ENCODE measurements around the gene FGF8. TPM values are rescaled to one million over a fixed set of nuclear protein-coding genes. Genes with fewer than 3 reads are reported as not detected.
A peak's percentile ranks its signal among the peaks of the same experiment; 100 is the strongest.

The FGF8 gene
- total and polyA plus RNA-seq, 9 of the 15 experiments (the other 6 are each of a cell fraction or from before 2014, with no cell fraction given) = 0.13 to 0.82 (median 0.37) TPM; not detected in 5

- no peak for TF ChIP-seq ZNF518B (CRISPR knock-in tag; IDR thresholded peaks at IDR 0.05)
- 0 out of 2 replicates have a peak, but pooled peaks have one; percentile 46 for TF ChIP-seq MYNN (IDR thresholded peaks at IDR 0.05)
- no peak for TF ChIP-seq MYNN (CRISPR knock-in tag; IDR thresholded peaks at IDR 0.05)
- TF ChIP-seq KAT2B (IDR thresholded peaks at IDR 0.05; ENCODE audit: low read depth, low read length) = no peak
- no peak for TF ChIP-seq MAZ (CRISPR knock-in tag; conservative IDR thresholded peaks at IDR 0.05 in 1 of 2, IDR thresholded peaks at IDR 0.05 in 1 of 2)
- TF ChIP-seq MCM7 (IDR thresholded peaks at IDR 0.05) = no peak
- TF ChIP-seq ZNF354B (CRISPR knock-in tag; IDR thresholded peaks at IDR 0.05) = no peak
- TF ChIP-seq ZNF695 (CRISPR knock-in tag; IDR thresholded peaks at IDR 0.05) = no peak
- TF ChIP-seq FOXM1 (IDR thresholded peaks at IDR 0.05; ENCODE audit: low read depth) = peak; percentile 73
- no peak for TF ChIP-seq FOXM1 (CRISPR knock-in tag; IDR thresholded peaks at IDR 0.05; ENCODE audit: low read depth)
- no peak for TF ChIP-seq NCOA2 (IDR thresholded peaks at IDR 0.05; ENCODE audit: partially characterized antibody in 2 of 2)
- TF ChIP-seq HDAC2 (IDR thresholded peaks at IDR 0.05) = no peak
- 0 out of 4 replicates have a peak, but pooled peaks of 1 of the 2 experiments have one; percentile 32 for TF ChIP-seq ARNT (IDR thresholded peaks at IDR 0.05)
- TF ChIP-seq SMAD1 (IDR thresholded peaks at IDR 0.05; ENCODE audit: low read depth, low read length, partially characterized antibody) = no peak
- TF ChIP-seq RBFOX2 (IDR thresholded peaks at IDR 0.05; ENCODE audit: low read depth, low read length) = no peak
- TF ChIP-seq FOXP1 (CRISPR knock-in tag; IDR thresholded peaks at IDR 0.05) = no peak
- TF ChIP-seq DPF2 (IDR thresholded peaks at IDR 0.05) = peak; percentile 96
- no peak for TF ChIP-seq SP2 (IDR thresholded peaks at IDR 0.05; ENCODE audit: extremely low read depth, low read depth, low read length, poor library complexity, severe bottlenecking)
- no peak for TF ChIP-seq SMC3 (conservative IDR thresholded peaks at IDR 0.05; ENCODE audit: insufficient read depth, low read depth, low read length)
- TF ChIP-seq RBM34 (IDR thresholded peaks at IDR 0.05; ENCODE audit: borderline replicate concordance, insufficient read depth, low read length) = no peak
- TF ChIP-seq PTRF (tag; IDR thresholded peaks at IDR 0.05) = no peak
Measured at GRCh38 chr10:101824736-101825135, 48.8 kb upstream of the FGF8 start (continued).

Data from K562 (cell line).